SU-DHL-6 (cell line): Measurements from ENCODE around the gene MTOR.

Experiments
- EZH2phosphoT487 ChIP-seq: fragments of 200-600 bp; sonication (generic), shearing (Covaris generic); conservative IDR thresholded peaks from 2 replicates; pipeline ENCODE4 v1.6.1; 2018; ENCODE audit warnings: mild to moderate bottlenecking, antibody characterized with exemption, low read length, moderate library complexity, mixed read lengths
- TF ChIP-seq, protein P1 (sequence below): fragments of 200-600 bp; sonication (generic); IDR thresholded peaks from one replicate; pipeline ENCODE4 v1.5.1; 2017; ENCODE audit warnings: antibody characterized with exemption, mild to moderate bottlenecking, low read length, moderate library complexity; ENCODE audit not compliant: insufficient read depth, poor library complexity, severe bottlenecking

GRCh38 chr1:11062965-11063401, 199.4 kb downstream of the MTOR start:
- TF ChIP-seq, protein P1, sequence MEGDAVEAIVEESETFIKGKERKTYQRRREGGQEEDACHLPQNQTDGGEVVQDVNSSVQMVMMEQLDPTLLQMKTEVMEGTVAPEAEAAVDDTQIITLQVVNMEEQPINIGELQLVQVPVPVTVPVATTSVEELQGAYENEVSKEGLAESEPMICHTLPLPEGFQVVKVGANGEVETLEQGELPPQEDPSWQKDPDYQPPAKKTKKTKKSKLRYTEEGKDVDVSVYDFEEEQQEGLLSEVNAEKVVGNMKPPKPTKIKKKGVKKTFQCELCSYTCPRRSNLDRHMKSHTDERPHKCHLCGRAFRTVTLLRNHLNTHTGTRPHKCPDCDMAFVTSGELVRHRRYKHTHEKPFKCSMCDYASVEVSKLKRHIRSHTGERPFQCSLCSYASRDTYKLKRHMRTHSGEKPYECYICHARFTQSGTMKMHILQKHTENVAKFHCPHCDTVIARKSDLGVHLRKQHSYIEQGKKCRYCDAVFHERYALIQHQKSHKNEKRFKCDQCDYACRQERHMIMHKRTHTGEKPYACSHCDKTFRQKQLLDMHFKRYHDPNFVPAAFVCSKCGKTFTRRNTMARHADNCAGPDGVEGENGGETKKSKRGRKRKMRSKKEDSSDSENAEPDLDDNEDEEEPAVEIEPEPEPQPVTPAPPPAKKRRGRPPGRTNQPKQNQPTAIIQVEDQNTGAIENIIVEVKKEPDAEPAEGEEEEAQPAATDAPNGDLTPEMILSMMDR, result no peak
- TF ChIP-seq EZH2phosphoT487, result no peak
